DND-41 (cell line): Measurements from ENCODE around the gene NEK8.

Source experiments
- ATAC-seq: fragments of 200-7000 bp; cut with Tn5 transposase; 3 replicates; pipeline ENCODE4 v1.9.1; 2021; ENCODE audit warnings: low read depth; ENCODE audit not compliant: insufficient read depth
- DNase-seq: peaks from one replicate; pipeline ENCODE4 v3.0.0-alpha.2; 2020
- H2AFZ ChIP-seq: 2 replicates; pipeline ENCODE4 v1.6.0; 2012; ENCODE audit warnings: low read depth, low read length
- H3K27ac ChIP-seq: 2 replicates; pipeline ENCODE4 v1.5.1; 2012; ENCODE audit warnings: low read length, inconsistent platforms
- H3K27me3 ChIP-seq: fragments of 200-600 bp; sonication (generic); 2 replicates; pipeline ENCODE4 v1.6.0; 2012; ENCODE audit warnings: low read length, mild to moderate bottlenecking, inconsistent platforms; ENCODE audit not compliant: insufficient read depth, poor library complexity
- H3K36me3 ChIP-seq: 2 replicates; pipeline ENCODE4 v1.5.1; 2012; ENCODE audit warnings: low read length, inconsistent platforms; ENCODE audit not compliant: insufficient read depth
- H3K4me1 ChIP-seq: 2 replicates; pipeline ENCODE4 v1.5.1; 2012; ENCODE audit warnings: mild to moderate bottlenecking, low read length; ENCODE audit not compliant: insufficient read depth
- H3K4me2 ChIP-seq: 2 replicates; pipeline ENCODE4 v1.6.0; 2012; ENCODE audit warnings: mild to moderate bottlenecking, moderate library complexity, low read length, inconsistent platforms; ENCODE audit not compliant: insufficient read depth
- H3K4me3 ChIP-seq, 2 experiments: fragments of 200-600 bp in 1 of 2; shearing (Covaris generic) in 1 of 2; 2 replicates each; pipeline ENCODE4 v1.5.1; 2012 to 2016; ENCODE audit warnings: inconsistent platforms in 2 of 2, low read length in 2 of 2, mild to moderate bottlenecking in 2 of 2, low read depth in 1 of 2, moderate library complexity in 1 of 2
- H3K79me2 ChIP-seq: 2 replicates; pipeline ENCODE4 v1.6.0; 2012; ENCODE audit warnings: low read length, inconsistent platforms; ENCODE audit not compliant: insufficient read depth
- H3K9ac ChIP-seq: 2 replicates; pipeline ENCODE4 v1.6.0; 2012; ENCODE audit warnings: low read depth, mild to moderate bottlenecking, inconsistent platforms, low read length, moderate library complexity
- H3K9me3 ChIP-seq: 2 replicates; pipeline ENCODE4 v1.5.1; 2012; ENCODE audit warnings: low read length, moderate library complexity, mild to moderate bottlenecking, inconsistent platforms; ENCODE audit not compliant: insufficient read depth, severe bottlenecking
- H4K20me1 ChIP-seq: 2 replicates; pipeline ENCODE4 v1.6.0; 2012; ENCODE audit warnings: low read length; ENCODE audit not compliant: insufficient read depth
- CTCF ChIP-seq: IDR thresholded peaks from 2 replicates; pipeline ENCODE4 v1.5.1; 2012; ENCODE audit warnings: borderline replicate concordance, low read length, moderate library complexity, mild to moderate bottlenecking; ENCODE audit not compliant: poor library complexity, severe bottlenecking; ENCODE audit errors: extremely low read depth
- EZH2 ChIP-seq: IDR thresholded peaks from 3 replicates; pipeline ENCODE4 v1.6.1; 2012; ENCODE audit warnings: borderline replicate concordance, low read depth, mild to moderate bottlenecking, moderate library complexity, low read length, inconsistent platforms; ENCODE audit not compliant: severe bottlenecking

Gene NEK8

DNA sequence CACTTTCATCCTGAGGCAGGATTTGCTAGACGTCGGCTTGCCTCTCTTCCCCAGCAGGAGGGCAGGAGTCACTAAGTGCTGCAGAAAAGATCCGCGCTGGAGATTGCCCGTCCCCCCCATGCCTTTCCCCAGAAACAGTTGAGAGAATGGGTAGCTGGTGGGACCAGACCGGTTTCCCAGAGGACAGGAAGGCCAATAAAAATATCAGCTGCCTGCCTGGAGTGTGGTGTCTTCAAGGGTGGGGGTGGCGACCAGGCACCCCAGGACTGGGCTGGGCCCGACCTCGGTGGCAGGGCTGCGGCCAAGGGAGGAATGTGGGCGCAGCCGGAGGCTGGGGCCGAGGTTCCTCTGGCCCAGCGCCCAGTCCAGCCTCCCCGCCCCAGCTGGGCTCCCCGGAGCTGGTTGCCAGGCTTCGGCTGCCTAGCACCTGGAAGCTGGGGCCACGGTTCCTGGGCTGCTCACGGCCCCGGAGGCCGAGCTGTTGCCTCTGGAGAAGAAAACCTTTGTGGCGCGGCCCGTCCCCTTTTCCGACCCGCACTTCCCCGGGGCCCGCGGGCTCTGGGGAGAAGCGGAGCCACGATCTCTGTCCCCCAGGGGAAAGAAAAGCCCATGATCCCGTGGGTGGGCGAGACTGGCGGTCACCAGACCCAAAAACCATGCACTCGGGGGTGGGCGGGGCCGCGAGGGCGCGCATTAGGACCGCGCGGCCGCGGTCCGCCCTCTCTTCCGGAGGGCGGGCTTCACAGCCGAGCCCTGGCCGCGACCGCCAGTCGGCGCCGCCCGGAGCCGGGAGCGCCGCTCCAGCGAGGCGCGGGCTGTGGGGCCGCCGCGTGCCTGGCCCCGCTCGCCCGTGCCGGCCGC lies 14.9 kb downstream of the NEK8 start, which contains the start of gene TRAF4:
Gene TRAF4 (plus strand): TSS at position 769 of the 861 bp plus-strand sequence. CDS start 102 bp downstream, outside the sequence.
- peak; percentile 79 for DNase-seq
- Histone ChIP-seq H3K27me3 (no peaks in the 10 kb centered on the region), H2AFZ (peak within 1 kb of the TSS; percentile 88), H3K4me2 (peak within 1 kb of the TSS; percentile 93), H3K4me3 (peak within 1 kb of the TSS; percentile 71 to 82; a peak in 3 of 4 replicates), H3K79me2 (peaks cover 39% of the 10 kb centered on the region), H3K9ac (peak within 1 kb of the TSS; percentile 67), H3K9me3 (no peaks in the 10 kb centered on the region), H3K36me3 (peaks cover 30% of the 10 kb centered on the region), H3K27ac (peak within 1 kb of the TSS; percentile 82), H4K20me1 (peaks cover 39% of the 10 kb centered on the region), H3K4me1 (peaks cover 32% of the 10 kb centered on the region)
- ATAC-seq, result peak; percentile 81
- TF ChIP-seq EZH2 (no peak), CTCF (peak; percentile 35)

GRCh38 chr17:28744104-28744971 lies 15.8 kb downstream of the NEK8 start:
- ATAC-seq (peak; percentile 15), DNase-seq (peak; percentile 69)
- TF ChIP-seq CTCF (no peak), EZH2 (no peak)
- Histone ChIP-seq H3K27ac (peak overlapping the region; percentile 82), H3K4me2 (peak overlapping the region; percentile 93), H4K20me1 (peaks cover 47% of the 10 kb centered on the region), H3K36me3 (peaks cover 39% of the 10 kb centered on the region), H3K9me3 (no peaks in the 10 kb centered on the region), H3K27me3 (no peaks in the 10 kb centered on the region), H3K4me3 (peak overlapping the region; percentile 71 to 82; a peak in 3 of 4 replicates), H3K79me2 (peaks cover 39% of the 10 kb centered on the region), H2AFZ (peak overlapping the region; percentile 75), H3K9ac (peak overlapping the region; percentile 67), H3K4me1 (peaks cover 32% of the 10 kb centered on the region)

DNA sequence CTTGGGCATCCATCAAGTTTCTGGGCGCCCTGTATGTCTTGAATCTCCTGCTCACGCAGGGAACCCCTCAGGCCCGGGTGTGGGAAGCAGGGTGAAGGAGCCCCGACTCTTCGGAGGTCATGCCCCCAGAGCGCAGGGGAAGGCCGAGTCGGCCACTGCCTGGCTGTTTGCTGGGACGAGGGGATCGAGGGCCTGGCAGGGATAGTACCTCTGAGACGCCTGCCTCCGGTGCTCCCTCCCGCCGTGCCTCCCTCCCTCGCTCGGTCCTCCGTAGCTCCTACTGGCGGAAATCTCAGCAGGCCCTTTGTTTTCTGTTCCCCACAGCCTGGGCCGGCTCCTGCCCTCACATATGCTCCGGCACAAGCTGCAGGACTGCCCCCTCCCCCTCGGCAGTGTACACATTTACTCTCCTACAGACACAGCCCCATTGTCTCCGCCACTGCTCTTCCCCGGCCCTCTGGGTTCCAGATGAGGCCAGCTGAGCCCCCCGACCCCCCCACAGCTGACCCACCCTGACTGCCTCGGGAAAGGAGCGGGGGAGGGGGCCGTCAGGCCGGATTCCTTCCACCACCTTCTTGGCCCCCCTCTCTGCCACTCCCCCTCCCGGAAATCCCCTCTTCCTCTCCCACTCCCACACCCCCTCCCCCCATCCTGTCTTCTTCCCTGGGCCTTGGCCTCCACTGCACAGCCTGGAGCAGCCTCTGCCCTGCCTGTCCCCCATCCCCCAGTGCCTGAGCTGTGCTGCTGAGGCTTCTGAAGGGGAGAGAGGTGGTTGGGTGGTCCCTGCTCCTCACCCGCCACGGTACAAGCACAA lies 16.6 kb downstream of the NEK8 start:
- ATAC-seq (peak; percentile 55), DNase-seq (peak; percentile 77)
- peaks cover 45% of the 10 kb centered on the region for H3K36me3 ChIP-seq
- H2AFZ ChIP-seq, result peak overlapping the region; percentile 62
- peak overlapping the region; percentile 71 to 82; a peak in 3 of 4 replicates for H3K4me3 ChIP-seq
- peaks cover 36% of the 10 kb centered on the region for H3K4me1 ChIP-seq
- peak overlapping the region; percentile 93 for H3K4me2 ChIP-seq
- peak overlapping the region; percentile 67 for H3K9ac ChIP-seq
- H4K20me1 ChIP-seq, result peaks cover 53% of the 10 kb centered on the region
- H3K79me2 ChIP-seq, result peaks cover 39% of the 10 kb centered on the region
- H3K9me3 ChIP-seq, result no peaks in the 10 kb centered on the region
- H3K27me3 ChIP-seq, result no peaks in the 10 kb centered on the region
- peak overlapping the region; percentile 66 for H3K27ac ChIP-seq
- TF ChIP-seq CTCF (no peak), EZH2 (no peak)
